Neural cell (in vitro differentiated cells): ENCODE data around the gene IRX1. TPM values are rescaled to one million over a fixed set of nuclear protein-coding genes. Genes with fewer than 3 reads are reported as not detected.

Experiments used
- H2AFZ ChIP-seq: fragments of 200-600, 300-800 bp; sonication (generic), shearing (Covaris generic); 2 replicates; pipeline ENCODE4 v1.6.0; 2014; ENCODE audit warnings: low read depth, mild to moderate bottlenecking, antibody characterized with exemption, low read length, moderate library complexity
- H3F3A ChIP-seq: fragments of 200-600 bp; shearing (Covaris generic); 2 replicates; pipeline ENCODE4 v1.6.1; 2016; ENCODE audit warnings: mild to moderate bottlenecking, moderate library complexity, mixed read lengths, antibody characterized with exemption, low read length; ENCODE audit not compliant: insufficient read depth, poor library complexity, severe bottlenecking
- H3K27ac ChIP-seq: fragments of 200-600, 300-800 bp; sonication (generic), shearing (Covaris generic); 2 replicates; pipeline ENCODE4 v1.5.1; 2014; ENCODE audit warnings: mild to moderate bottlenecking, low read length, moderate library complexity
- H3K27me3 ChIP-seq: fragments of 300-800, 200-600 bp; sonication (generic), shearing (Covaris generic); 2 replicates; pipeline ENCODE4 v1.6.0; 2014; ENCODE audit warnings: mild to moderate bottlenecking, low read depth, low read length, moderate library complexity; ENCODE audit not compliant: insufficient read depth
- H3K36me3 ChIP-seq: fragments of 300-800, 200-600 bp; sonication (generic), shearing (Covaris generic); 2 replicates; pipeline ENCODE4 v1.5.1; 2014; ENCODE audit warnings: mild to moderate bottlenecking, antibody characterized with exemption, low read length, moderate library complexity; ENCODE audit not compliant: insufficient read depth
- H3K4me2 ChIP-seq: fragments of 300-800, 200-600 bp; sonication (generic), shearing (Covaris generic); 2 replicates; pipeline ENCODE4 v1.6.0; 2014; ENCODE audit warnings: mild to moderate bottlenecking, low read length
- H3K4me3 ChIP-seq: fragments of 300-800, 200-600 bp; sonication (generic), shearing (Covaris generic); 2 replicates; pipeline ENCODE4 v1.5.1; 2014; ENCODE audit warnings: mild to moderate bottlenecking, low read length, moderate library complexity
- H3K79me2 ChIP-seq: fragments of 200-600 bp; shearing (Covaris generic); replicated peaks from 2 replicates; pipeline ENCODE4 v1.6.0; 2014; ENCODE audit warnings: mild to moderate bottlenecking, low read length, moderate library complexity; ENCODE audit not compliant: insufficient read depth
- H3K9ac ChIP-seq: fragments of 300-800, 200-600 bp; sonication (generic), shearing (Covaris generic); 2 replicates; pipeline ENCODE4 v1.6.1; 2016; ENCODE audit warnings: mild to moderate bottlenecking, low read length, mixed read lengths
- H3K9me2 ChIP-seq: fragments of 200-600 bp; shearing (Covaris generic); 2 replicates; pipeline ENCODE4 v1.6.1; 2016; ENCODE audit warnings: mild to moderate bottlenecking, low read length, mixed read lengths; ENCODE audit not compliant: insufficient read depth
- H3K9me3 ChIP-seq: fragments of 200-600, 300-800 bp; sonication (generic), shearing (Covaris generic); 2 replicates; pipeline ENCODE4 v1.6.1; 2016; ENCODE audit warnings: mild to moderate bottlenecking, mixed run types, low read length, moderate library complexity, mixed read lengths
- H4K20me1 ChIP-seq: fragments of 200-600 bp; shearing (Covaris generic); 2 replicates; pipeline ENCODE4 v1.6.1; 2016; ENCODE audit warnings: mild to moderate bottlenecking, mixed run types; ENCODE audit not compliant: insufficient read depth
- CTCF ChIP-seq: fragments of 450-650 bp; IDR thresholded peaks from 2 replicates; pipeline ENCODE4 v1.5.1; 2014; ENCODE audit warnings: antibody characterized with exemption, mild to moderate bottlenecking, moderate library complexity; ENCODE audit not compliant: poor library complexity, severe bottlenecking
- EP300 ChIP-seq: fragments of 450-650 bp; conservative IDR thresholded peaks from 2 replicates; pipeline ENCODE4 v1.6.1; 2014; ENCODE audit warnings: antibody characterized with exemption, mild to moderate bottlenecking, moderate library complexity; ENCODE audit not compliant: poor library complexity, severe bottlenecking
- EZH2 ChIP-seq: fragments of 200-600, 300-800 bp; shearing (Covaris generic), sonication (generic); IDR thresholded peaks from 2 replicates; pipeline ENCODE4 v1.6.1; 2014; ENCODE audit warnings: antibody characterized with exemption, low read length, borderline replicate concordance, mild to moderate bottlenecking; ENCODE audit not compliant: insufficient read depth, poor library complexity, severe bottlenecking
- MXI1 ChIP-seq: fragments of 450-650 bp; conservative IDR thresholded peaks from 2 replicates; pipeline ENCODE4 v1.6.1; 2014; ENCODE audit warnings: antibody characterized with exemption, mild to moderate bottlenecking; ENCODE audit not compliant: poor library complexity, severe bottlenecking
- POLR2AphosphoS5 ChIP-seq: IDR thresholded peaks from 2 replicates; pipeline ENCODE4 v1.6.1; 2012
- RAD21 ChIP-seq: fragments of 450-650 bp; conservative IDR thresholded peaks from 2 replicates; pipeline ENCODE4 v1.6.1; 2014; ENCODE audit warnings: antibody characterized with exemption, mild to moderate bottlenecking, moderate library complexity
- REST ChIP-seq: IDR thresholded peaks from 2 replicates; pipeline ENCODE4 v1.6.1; 2012; ENCODE audit warnings: borderline replicate concordance
- SMC3 ChIP-seq: fragments of 450-650 bp; conservative IDR thresholded peaks from 2 replicates; pipeline ENCODE4 v1.6.1; 2014; ENCODE audit warnings: antibody characterized with exemption, mild to moderate bottlenecking, moderate library complexity; ENCODE audit not compliant: poor library complexity
- TAF1 ChIP-seq: IDR thresholded peaks from 2 replicates; pipeline ENCODE4 v1.6.1; 2012; ENCODE audit warnings: low read depth
- polyA plus RNA-seq: library from polyadenylated mRNA; depleted of rRNA; stranded (reverse); fragments of >200 nt; gene quantifications from 2 replicates; pipeline ENCODE4 v1.2.3, GENCODE V29; 2014

The IRX1 gene
- polyA plus RNA-seq, 1 donor from 2014 or later: not detected

DNA sequence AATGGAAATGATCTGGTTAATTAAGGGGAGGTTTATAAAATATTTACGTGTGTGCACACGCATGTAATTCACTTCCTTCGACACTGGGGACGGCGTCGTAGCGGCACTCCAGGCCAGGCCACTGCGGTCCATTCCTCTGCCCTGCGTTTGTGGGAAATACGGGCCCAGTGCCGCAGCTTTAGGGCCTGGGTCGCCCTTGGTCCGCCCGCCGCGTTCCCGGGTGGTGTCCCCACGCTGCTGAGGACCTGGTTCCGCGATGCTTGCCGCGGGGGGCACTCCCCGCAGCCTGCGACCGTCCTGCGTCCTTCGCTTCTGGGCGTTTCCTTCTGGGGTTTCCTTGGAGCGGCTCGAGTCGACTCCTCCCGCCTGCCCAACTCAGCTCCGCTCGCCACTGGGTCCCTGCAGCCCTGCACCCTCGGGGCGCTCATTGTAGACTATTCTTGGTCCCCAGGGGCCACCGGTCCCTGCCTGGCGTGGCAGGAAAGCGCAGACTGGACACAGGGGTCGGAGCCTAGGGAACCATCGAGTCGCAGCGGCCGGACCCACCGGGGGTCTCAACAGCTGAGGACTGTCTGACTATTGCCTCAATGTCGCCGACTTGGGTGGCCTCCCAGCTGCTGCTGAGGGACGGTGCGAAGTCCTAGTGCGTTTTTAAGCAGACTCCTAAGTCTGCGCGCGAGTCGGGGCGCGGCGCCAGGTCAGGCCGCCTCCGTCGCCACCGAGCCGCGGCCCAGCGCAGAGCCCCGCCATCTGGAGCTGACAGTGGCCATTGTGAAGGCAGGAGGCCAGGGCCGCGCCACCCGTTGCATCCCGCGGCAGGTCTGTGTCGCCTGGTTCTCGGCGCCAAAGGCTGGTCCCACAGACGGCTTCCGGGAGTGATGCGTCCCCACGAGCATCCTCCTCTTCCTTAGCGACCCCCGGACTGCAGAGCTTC lies 4.4 kb upstream of the IRX1 start:
- Histone ChIP-seq H3K4me3 (peak overlapping the region; percentile 52), H4K20me1 (no peaks in the 10 kb centered on the region), H3K9ac (no peak overlapping the region), H3K4me2 (no peak overlapping the region), H3K27me3 (peaks cover 95% of the 10 kb centered on the region), H3K9me3 (no peaks in the 10 kb centered on the region), H3K9me2 (no peaks in the 10 kb centered on the region), H3K36me3 (no peaks in the 10 kb centered on the region), H3K27ac (no peak overlapping the region), H2AFZ (no peak overlapping the region), H3F3A (no peaks in the 10 kb centered on the region), H3K79me2 (no peaks in the 10 kb centered on the region)
- TF ChIP-seq CTCF (peak; percentile 5), EZH2 (peak; percentile 47), RAD21 (peak; percentile 4), REST (no peak)

- H4K20me1 ChIP-seq: no peaks in the 10 kb centered on the region
- no peak overlapping the region for H3K4me3 ChIP-seq
- H3K27me3 ChIP-seq: peaks cover 95% of the 10 kb centered on the region
- H3K27ac ChIP-seq: no peak overlapping the region
- H3K4me2 ChIP-seq: no peak overlapping the region
- no peaks in the 10 kb centered on the region for H3K79me2 ChIP-seq
- H3K36me3 ChIP-seq: no peaks in the 10 kb centered on the region
- no peaks in the 10 kb centered on the region for H3F3A ChIP-seq
- TF ChIP-seq EZH2: peak; percentile 42
- no peak for TF ChIP-seq TAF1
- H3K9ac ChIP-seq: no peak overlapping the region
- no peaks in the 10 kb centered on the region for H3K9me2 ChIP-seq
- no peak overlapping the region for H2AFZ ChIP-seq
- H3K9me3 ChIP-seq: no peaks in the 10 kb centered on the region
Observed at GRCh38 chr5:3592298-3592697, 3.3 kb upstream of the IRX1 start.

- Histone ChIP-seq H3K4me3 (peak overlapping the region; percentile 59), H3K36me3 (no peaks in the 10 kb centered on the region), H3K4me2 (no peak overlapping the region), H3K9me3 (peaks cover 1% of the 10 kb centered on the region), H3K79me2 (no peaks in the 10 kb centered on the region), H3K27me3 (peaks cover 95% of the 10 kb centered on the region), H4K20me1 (no peaks in the 10 kb centered on the region), H3K9me2 (no peaks in the 10 kb centered on the region), H2AFZ (no peak overlapping the region), H3K27ac (no peak overlapping the region), H3K9ac (no peak overlapping the region), H3F3A (no peaks in the 10 kb centered on the region)
- TF ChIP-seq TAF1 (no peak), SMC3 (no peak), RAD21 (no peak), CTCF (no peak), MXI1 (no peak), EZH2 (no peak), EP300 (no peak), POLR2AphosphoS5 (no peak)
Observed at GRCh38 chr5:3593771-3594509, 1.7 kb upstream of the IRX1 start.
